ENCODE results near the gene DYNLRB1.
"Not testable (repeated sequence)": the region's sequence is repeated elsewhere in the genome, so short reads cannot be mapped to it uniquely, and the experiment has no call there.

DYNLRB1 gene

GRCh38 chr20:34479627-34480026 lies 36.6 kb upstream of the DYNLRB1 start:
- Mint-ChIP-seq H3K27ac (no peak overlapping the region), H3K9me3 (peaks cover 13% of the 10 kb centered on the region), H3K27me3 (ENCODE audit: low read depth) (no peaks in the 10 kb centered on the region), H3K36me3 (ENCODE audit: low read depth) (peaks cover 95% of the 10 kb centered on the region), H3K4me1 (no peaks in the 10 kb centered on the region), H3K4me3 (no peak overlapping the region)
- TF ChIP-seq, protein P1, sequence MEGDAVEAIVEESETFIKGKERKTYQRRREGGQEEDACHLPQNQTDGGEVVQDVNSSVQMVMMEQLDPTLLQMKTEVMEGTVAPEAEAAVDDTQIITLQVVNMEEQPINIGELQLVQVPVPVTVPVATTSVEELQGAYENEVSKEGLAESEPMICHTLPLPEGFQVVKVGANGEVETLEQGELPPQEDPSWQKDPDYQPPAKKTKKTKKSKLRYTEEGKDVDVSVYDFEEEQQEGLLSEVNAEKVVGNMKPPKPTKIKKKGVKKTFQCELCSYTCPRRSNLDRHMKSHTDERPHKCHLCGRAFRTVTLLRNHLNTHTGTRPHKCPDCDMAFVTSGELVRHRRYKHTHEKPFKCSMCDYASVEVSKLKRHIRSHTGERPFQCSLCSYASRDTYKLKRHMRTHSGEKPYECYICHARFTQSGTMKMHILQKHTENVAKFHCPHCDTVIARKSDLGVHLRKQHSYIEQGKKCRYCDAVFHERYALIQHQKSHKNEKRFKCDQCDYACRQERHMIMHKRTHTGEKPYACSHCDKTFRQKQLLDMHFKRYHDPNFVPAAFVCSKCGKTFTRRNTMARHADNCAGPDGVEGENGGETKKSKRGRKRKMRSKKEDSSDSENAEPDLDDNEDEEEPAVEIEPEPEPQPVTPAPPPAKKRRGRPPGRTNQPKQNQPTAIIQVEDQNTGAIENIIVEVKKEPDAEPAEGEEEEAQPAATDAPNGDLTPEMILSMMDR (IDR thresholded peaks at IDR 0.05; ENCODE audit: unreplicated experiment in 3 of 3): no peak

- peaks cover 13% of the 10 kb centered on the region for H3K9me3 Mint-ChIP-seq
- not testable (repeated sequence) for H3K4me1 Mint-ChIP-seq; H3K4me3 Mint-ChIP-seq; H3K27me3 Mint-ChIP-seq (ENCODE audit: low read depth); H3K27ac Mint-ChIP-seq
- H3K36me3 Mint-ChIP-seq (ENCODE audit: low read depth): peaks cover 90% of the 10 kb centered on the region
Measured at GRCh38 chr20:34482154-34482553, 34.1 kb upstream of the DYNLRB1 start.

- H3K27me3 Mint-ChIP-seq (ENCODE audit: low read depth): not testable (repeated sequence)
- H3K36me3 Mint-ChIP-seq (ENCODE audit: low read depth): peaks cover 89% of the 10 kb centered on the region
Measured at GRCh38 chr20:34483585-34484220, 32.5 kb upstream of the DYNLRB1 start.

GRCh38 chr20:34485068-34485634 lies 31.1 kb upstream of the DYNLRB1 start:
- Mint-ChIP-seq H3K4me3 (no peak overlapping the region), H3K4me1 (no peaks in the 10 kb centered on the region), H3K9me3 (peaks cover 10% of the 10 kb centered on the region), H3K27me3 (ENCODE audit: low read depth) (no peaks in the 10 kb centered on the region), H3K27ac (no peak overlapping the region), H3K36me3 (ENCODE audit: low read depth) (peaks cover 86% of the 10 kb centered on the region)
- TF ChIP-seq, protein P1 (IDR thresholded peaks at IDR 0.05; ENCODE audit: unreplicated experiment in 3 of 3): no peak

More at GRCh38 chr20:34483585-34484220, 32.5 kb upstream of the DYNLRB1 start:
- not testable (repeated sequence) for H3K27ac Mint-ChIP-seq, H3K4me1 Mint-ChIP-seq, H3K4me3 Mint-ChIP-seq
- peaks cover 13% of the 10 kb centered on the region for H3K9me3 Mint-ChIP-seq

GRCh38 chr20:34491226-34491931 lies 24.8 kb upstream of the DYNLRB1 start:
- TF ChIP-seq, protein P1 (IDR thresholded peaks at IDR 0.05; ENCODE audit: unreplicated experiment in 3 of 3): no peak
- H3K27me3 Mint-ChIP-seq (ENCODE audit: low read depth): peaks cover 1% of the 10 kb centered on the region
- H3K9me3 Mint-ChIP-seq: peaks cover 5% of the 10 kb centered on the region
- no peak overlapping the region for H3K4me3 Mint-ChIP-seq
- no peak overlapping the region for H3K27ac Mint-ChIP-seq
- H3K36me3 Mint-ChIP-seq (ENCODE audit: low read depth): peaks cover 83% of the 10 kb centered on the region
- H3K4me1 Mint-ChIP-seq: peaks cover 5% of the 10 kb centered on the region

GRCh38 chr20:34491932-34492509 lies 24.2 kb upstream of the DYNLRB1 start:
- peaks cover 5% of the 10 kb centered on the region for H3K4me1 Mint-ChIP-seq
- H3K9me3 Mint-ChIP-seq: peaks cover 5% of the 10 kb centered on the region
- TF ChIP-seq, protein P1 (IDR thresholded peaks at IDR 0.05; ENCODE audit: unreplicated experiment in 3 of 3): no peak
- H3K36me3 Mint-ChIP-seq (ENCODE audit: low read depth): peaks cover 88% of the 10 kb centered on the region
- peaks cover 3% of the 10 kb centered on the region for H3K27me3 Mint-ChIP-seq (ENCODE audit: low read depth)
- no peak overlapping the region for H3K27ac Mint-ChIP-seq
- H3K4me3 Mint-ChIP-seq: no peak overlapping the region

Measured in nephron (organoid).